Embryonic facial prominence (tissue), 1 donor: Measurements from ENCODE around the gene CAPN10.
"Not testable (repeated sequence)": the region's sequence is repeated elsewhere in the genome, so short reads cannot be mapped to it uniquely, and the experiment has no call there.

ENCODE experiments used
- DNase-seq: peaks from one replicate; pipeline ENCODE4 v3.0.0-alpha.2; 2016; ENCODE audit errors: extremely low spot score

Gene CAPN10

GRCh38 chr2:240563231-240563630 lies 23.3 kb upstream of the CAPN10 start:
- not testable (repeated sequence) for DNase-seq

GRCh38 chr2:240563951-240564560 lies 22.5 kb upstream of the CAPN10 start:
- no peak for DNase-seq

GRCh38 chr2:240564561-240565332 lies 21.8 kb upstream of the CAPN10 start:
- no peak for DNase-seq

- DNase-seq = no peak
These were observed 21.0 kb upstream of the CAPN10 start for GRCh38 chr2:240565333-240566202.

DNA sequence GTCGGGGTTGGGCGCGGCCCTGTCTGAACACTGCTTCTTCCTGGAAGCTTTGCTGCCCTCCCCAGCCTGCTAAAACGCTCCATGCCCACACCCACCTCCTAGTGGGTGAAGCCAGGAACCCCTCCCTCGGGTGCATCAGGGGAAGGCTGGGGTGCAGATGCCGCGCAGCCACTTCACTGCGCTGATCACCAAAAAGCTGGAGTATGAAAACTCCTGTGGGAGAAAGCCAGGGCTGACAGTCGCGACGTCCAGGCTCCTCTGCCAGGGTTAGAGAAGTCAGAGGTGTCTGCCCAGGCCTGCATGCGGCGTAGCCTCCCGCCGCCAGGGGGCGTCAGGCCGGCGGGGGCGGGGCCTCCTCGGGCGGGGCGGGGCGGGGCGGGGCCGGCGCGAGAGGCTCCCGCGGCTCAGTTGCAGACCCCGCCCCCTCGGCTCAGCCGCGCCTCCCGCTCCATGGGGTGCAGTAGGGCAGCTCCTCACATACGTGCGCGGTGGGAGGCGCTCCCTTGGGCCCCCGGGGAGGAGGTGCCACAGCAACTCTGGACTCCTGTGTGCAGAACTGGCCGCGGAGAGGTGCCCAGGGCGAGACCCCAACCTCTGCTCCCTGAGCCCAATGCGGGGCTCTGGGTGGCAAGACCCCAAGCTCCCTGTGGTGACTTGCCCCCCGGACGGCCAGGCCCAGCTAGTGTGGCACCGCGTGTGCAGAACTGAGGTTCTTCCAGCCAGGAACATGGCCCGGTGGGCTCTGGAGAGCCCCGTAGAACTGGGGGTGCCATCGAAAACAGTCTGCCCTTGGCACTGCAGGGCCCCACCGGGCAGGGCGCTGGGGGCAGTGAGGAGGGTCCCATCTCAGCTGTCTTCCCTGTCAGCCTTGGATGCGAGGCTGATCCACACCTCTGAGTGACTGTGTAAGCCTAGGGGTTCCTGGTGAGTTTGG lies 20.1 kb upstream of the CAPN10 start:
- DNase-seq = no peak

DNA sequence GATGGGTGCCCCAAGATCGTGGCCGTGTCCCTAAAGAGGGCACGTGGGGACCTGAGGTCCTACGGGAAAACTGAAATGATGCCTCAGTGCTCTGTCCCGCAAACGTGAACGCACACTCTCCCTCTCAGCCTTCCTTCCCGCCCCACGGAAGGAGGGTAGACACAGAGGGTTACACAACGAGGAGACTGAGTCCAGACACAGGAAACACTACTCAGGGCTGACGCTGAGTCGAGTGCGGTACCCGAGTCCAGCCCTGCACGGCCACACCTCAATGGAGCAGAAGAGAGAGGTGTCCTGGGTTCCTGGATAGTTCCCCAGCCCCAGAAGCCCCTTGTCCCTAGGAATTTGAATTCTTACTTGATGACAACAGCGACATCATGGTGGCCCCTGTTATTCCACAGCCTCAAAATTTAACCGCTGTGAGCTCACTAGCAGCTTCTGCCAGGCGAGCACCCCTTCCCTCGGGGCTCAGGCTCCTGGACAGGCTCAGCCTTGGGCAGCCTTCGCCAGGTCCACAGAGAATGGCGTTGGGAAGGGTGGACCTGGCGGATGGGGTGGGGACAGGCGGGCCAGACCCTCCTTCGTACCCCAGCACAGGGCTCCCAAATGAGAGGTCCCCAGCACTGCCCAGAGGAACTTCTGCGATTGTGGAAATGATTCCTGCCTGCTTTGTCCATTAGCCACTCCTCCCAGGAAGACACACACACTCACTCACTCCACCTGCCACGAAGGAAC lies 19.2 kb upstream of the CAPN10 start:
- DNase-seq = no peak

- DNase-seq = no peak
These were observed 18.5 kb upstream of the CAPN10 start, which contains the start of gene RNPEPL1 for GRCh38 chr2:240567872-240568677. RNPEPL1 (plus strand) TSS chr2:240568484; CDS start chr2:240568587, 103 bp downstream.

- no peak for DNase-seq
These were observed 17.6 kb upstream of the CAPN10 start for GRCh38 chr2:240568678-240569522.

DNA sequence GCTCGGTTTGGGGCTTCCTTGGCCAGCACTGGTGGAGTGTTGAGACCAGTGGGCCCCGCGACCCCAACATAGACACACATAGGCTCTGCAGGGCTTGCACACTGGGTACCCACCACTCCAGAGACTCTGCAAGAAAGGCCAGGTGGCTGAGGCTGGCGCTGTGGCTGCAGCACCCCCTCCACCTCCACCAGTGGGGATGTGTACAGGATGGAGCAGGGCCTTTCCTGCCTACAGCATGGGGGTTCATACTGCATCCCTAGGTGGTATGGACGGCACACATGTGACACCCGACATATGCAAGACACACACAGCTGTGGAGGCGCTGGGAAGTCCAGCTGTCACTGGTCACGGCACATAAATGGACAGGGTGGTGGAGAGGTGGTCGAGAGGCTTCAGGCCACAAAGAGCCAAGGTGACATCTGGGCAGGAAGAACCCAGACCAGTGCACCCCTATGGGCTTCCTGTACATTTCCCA lies 17.0 kb upstream of the CAPN10 start:
- DNase-seq = no peak

DNA sequence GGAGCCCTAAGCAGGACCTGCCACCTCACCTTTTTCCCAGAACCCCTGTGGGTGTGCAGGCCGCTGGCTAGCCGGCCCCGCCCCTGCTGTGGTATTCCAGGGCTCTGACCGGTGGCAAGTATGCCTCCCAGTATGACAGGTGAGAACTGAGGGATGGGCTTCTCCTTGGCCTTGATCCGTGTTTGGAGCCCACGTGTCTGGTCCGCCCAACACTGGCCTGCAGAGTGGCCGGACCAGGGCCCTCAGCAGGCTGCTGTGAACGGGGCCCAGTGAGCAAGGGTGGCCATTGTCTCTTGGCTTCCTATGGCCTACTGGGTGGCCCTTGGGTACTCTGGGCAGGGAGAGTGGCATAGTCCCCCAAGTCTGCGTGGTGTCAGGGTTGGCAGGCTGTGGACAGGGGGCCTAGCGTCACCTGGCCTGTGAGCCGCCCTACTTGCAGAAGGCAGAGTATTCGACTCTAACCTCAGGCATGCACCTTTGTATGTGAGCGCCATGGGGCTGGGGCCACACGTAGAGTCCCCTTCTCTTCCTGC lies 16.5 kb upstream of the CAPN10 start:
- no peak for DNase-seq

- no peak for DNase-seq
These were observed 15.8 kb upstream of the CAPN10 start for GRCh38 chr2:240570531-240571313.

DNA sequence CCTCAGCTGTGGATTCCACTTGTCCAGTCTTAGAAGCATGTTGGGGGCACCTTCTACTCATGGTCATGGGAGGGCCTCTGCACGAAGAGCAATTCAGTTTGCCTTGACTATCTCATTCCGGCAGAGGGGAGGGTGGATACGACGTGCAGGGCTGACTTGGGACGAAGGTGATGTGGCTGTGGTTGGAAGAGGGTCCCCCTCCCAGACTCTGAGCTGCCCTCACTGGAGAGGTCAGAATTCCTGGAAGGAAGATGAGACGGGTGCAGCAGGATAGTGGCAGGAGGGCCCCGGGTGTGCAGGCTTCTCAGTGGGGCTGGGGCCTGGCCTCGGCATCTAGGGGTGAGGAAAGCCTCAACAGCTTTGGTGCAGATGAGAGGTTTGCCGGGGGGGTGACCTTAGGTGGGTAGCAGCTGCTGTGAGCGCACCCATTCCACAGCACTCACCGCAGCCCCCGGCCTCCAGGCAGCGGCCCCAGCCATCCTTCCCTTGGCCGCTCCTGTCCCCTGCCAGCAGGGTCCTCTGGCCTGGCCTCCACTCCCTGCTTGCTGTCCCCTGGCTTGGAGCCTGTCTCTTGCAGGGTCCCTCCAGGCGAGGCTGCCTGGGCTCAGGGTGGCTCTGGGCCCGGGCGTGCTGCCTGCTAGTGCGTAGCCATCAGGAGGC lies 15.1 kb upstream of the CAPN10 start:
- no peak for DNase-seq

- DNase-seq = no peak
These were observed 14.1 kb upstream of the CAPN10 start for GRCh38 chr2:240572141-240573031.

- no peak for DNase-seq
These were observed 13.4 kb upstream of the CAPN10 start for GRCh38 chr2:240573071-240573515.

GRCh38 chr2:240573516-240574385 lies 12.8 kb upstream of the CAPN10 start:
- DNase-seq = no peak
